Keratinocyte (primary cell): ENCODE measurements around the gene INAVA. TPM values are rescaled to one million over a fixed set of nuclear protein-coding genes. Genes with fewer than 3 reads are reported as not detected.

ENCODE experiments used
- DNase-seq: peaks from one replicate; pipeline ENCODE4 v3.0.0-alpha.2; 2011; ENCODE audit warnings: low read depth, missing footprints, low spot score
- FAIRE-seq: peaks from 2 replicates; lab custom pipeline; 2011; peaks lifted over from hg19 to GRCh38; lab: Jason Lieb, UNC
- H2AFZ ChIP-seq: 2 replicates; pipeline ENCODE4 v1.6.0; 2012; ENCODE audit warnings: low read length, control low read depth, inconsistent platforms; ENCODE audit not compliant: control insufficient read depth
- H3K27ac ChIP-seq: 2 replicates; pipeline ENCODE4 v1.5.1; 2011; ENCODE audit warnings: low read length; ENCODE audit not compliant: control insufficient read depth, insufficient read depth
- H3K27me3 ChIP-seq: 3 replicates; pipeline ENCODE4 v1.6.0; 2011; ENCODE audit warnings: low read length; ENCODE audit not compliant: control insufficient read depth, insufficient read depth; ENCODE audit errors: extremely low read depth
- H3K36me3 ChIP-seq, 2 experiments: 2 replicates in 1 of 2; 3 replicates in 1 of 2; pipeline ENCODE4 v1.5.1; 2011; ENCODE audit warnings: low read length in 2 of 2, mild to moderate bottlenecking in 1 of 2; ENCODE audit not compliant: control insufficient read depth in 2 of 2, insufficient read depth in 2 of 2; ENCODE audit errors: extremely low read depth in 1 of 2
- H3K4me1 ChIP-seq: 3 replicates; pipeline ENCODE4 v1.5.1; 2011; ENCODE audit warnings: low read length; ENCODE audit not compliant: control insufficient read depth, insufficient read depth; ENCODE audit errors: extremely low read depth
- H3K4me2 ChIP-seq: 3 replicates; pipeline ENCODE4 v1.6.0; 2011; ENCODE audit warnings: low read depth, low read length; ENCODE audit not compliant: control insufficient read depth, insufficient read depth; ENCODE audit errors: extremely low read depth
- H3K4me3 ChIP-seq, 3 experiments: fragments of 200-600 bp in 1 of 3; sonication (generic) in 1 of 3; 2 replicates in 2 of 3; 3 replicates in 1 of 3; pipeline ENCODE4 v1.5.1; 2011 to 2016; ENCODE audit warnings: low read length in 3 of 3, mild to moderate bottlenecking in 3 of 3, control low read depth in 2 of 3, inconsistent platforms in 1 of 3, low read depth in 1 of 3, mixed read lengths in 1 of 3, mixed run types in 1 of 3, moderate library complexity in 1 of 3; ENCODE audit not compliant: control insufficient read depth in 2 of 3, insufficient read depth in 2 of 3; ENCODE audit errors: extremely low read depth in 1 of 3
- H3K79me2 ChIP-seq: 2 replicates; pipeline ENCODE4 v1.6.0; 2012; ENCODE audit warnings: low read length; ENCODE audit not compliant: control insufficient read depth, insufficient read depth
- H3K9ac ChIP-seq: 3 replicates; pipeline ENCODE4 v1.6.0; 2011; ENCODE audit warnings: low read length; ENCODE audit not compliant: control insufficient read depth, insufficient read depth; ENCODE audit errors: extremely low read depth
- H3K9me1 ChIP-seq: 3 replicates; pipeline ENCODE4 v1.6.0; 2011; ENCODE audit warnings: low read length; ENCODE audit not compliant: control insufficient read depth, insufficient read depth; ENCODE audit errors: extremely low read depth
- H3K9me3 ChIP-seq: 2 replicates; pipeline ENCODE4 v1.5.1; 2012; ENCODE audit warnings: low read depth, low read length; ENCODE audit not compliant: control insufficient read depth
- H4K20me1 ChIP-seq: 3 replicates; pipeline ENCODE4 v1.6.0; 2011; ENCODE audit warnings: low read length; ENCODE audit not compliant: control insufficient read depth, insufficient read depth; ENCODE audit errors: extremely low read depth
- EZH2 ChIP-seq: IDR thresholded peaks from one replicate; pipeline ENCODE4 v1.6.1; 2012; ENCODE audit warnings: inconsistent platforms, mild to moderate bottlenecking, low read length, moderate library complexity
- dilution Hi-C: fragments of 300-500 bp; cut with MboI; formaldehyde crosslinking; loops from one replicate; pipeline ENCODE4 v1.7.0; 2020; ENCODE audit warnings: low sequenced_read_pairs; ENCODE audit not compliant: extremely low pct_ligation_motif_present
- polyA plus RNA-seq, 5 experiments: library from polyadenylated mRNA; depleted of rRNA in 3 of 5; stranded (reverse) in 3 of 5; stranded (forward) in 1 of 5; unstranded in 1 of 5; fragments of >200 nt; gene quantifications; 1 replicate in 1 of 5; 2 replicates in 3 of 5; 3 replicates in 1 of 5; pipeline versions ENCODE4 v1.2.1 to v1.2.3, GENCODE V29; 2011 to 2012; ENCODE audit warnings: missing spikeins in 2 of 5, low read depth in 1 of 5, low replicate concordance in 1 of 5
- TF ChIP-seq, protein P1 (sequence below), 3 experiments: IDR thresholded peaks in 1 of 3; conservative IDR thresholded peaks in 1 of 3; optimal IDR thresholded peaks in 1 of 3; 2 replicates in 2 of 3; 3 replicates in 1 of 3; pipeline versions ENCODE3 to v1.5.1; 2011; ENCODE audit warnings: low read length in 3 of 3, mild to moderate bottlenecking in 3 of 3, moderate library complexity in 2 of 3, control low read depth in 1 of 3, inconsistent platforms in 1 of 3; ENCODE audit not compliant: insufficient read depth in 2 of 3; ENCODE audit errors: extremely low read depth in 1 of 3

INAVA gene
- polyA plus RNA-seq, 1 donor (not counting 4 experiments of a cell fraction or from before 2014, with no cell fraction given), result 12.5 TPM

DNA sequence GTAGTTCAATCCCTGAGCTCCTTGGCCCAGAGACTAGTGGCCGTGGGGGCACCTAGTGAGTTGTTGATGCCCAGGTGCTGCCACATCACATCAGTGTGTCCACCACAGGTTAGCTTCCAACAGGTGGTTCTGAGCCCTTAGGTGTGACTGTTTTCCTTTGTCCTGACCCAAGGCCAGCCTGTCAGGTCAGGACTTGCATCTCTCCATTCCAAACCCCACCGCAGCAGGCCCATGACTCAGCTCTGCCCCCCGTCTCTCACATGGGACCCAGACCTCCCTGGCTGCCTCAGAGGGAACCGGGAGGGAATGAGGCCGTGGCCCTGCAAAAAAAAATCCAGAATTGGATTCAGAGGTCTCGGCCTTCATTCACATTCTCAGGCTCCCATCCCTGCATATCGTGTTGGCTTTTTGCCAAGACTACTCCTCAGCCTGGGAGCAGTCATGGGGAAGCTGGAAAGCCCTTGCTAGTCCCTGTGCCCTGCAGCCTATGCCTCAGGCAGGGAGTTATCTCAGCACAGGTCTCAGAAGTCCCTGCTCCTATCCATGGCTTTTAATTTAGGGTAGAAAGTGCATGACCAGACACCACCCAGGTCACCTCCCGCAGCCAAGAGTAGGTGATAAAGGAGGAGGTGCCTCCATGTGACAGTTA is 7.2 kb downstream of the INAVA start:
- dilution Hi-C loops, result no loop called here
- H3K79me2 ChIP-seq, result peaks cover 7% of the 10 kb centered on the region
- H3K9me3 ChIP-seq, result no peaks in the 10 kb centered on the region
- no peaks in the 10 kb centered on the region for H3K27me3 ChIP-seq
- no peak overlapping the region for H3K27ac ChIP-seq
- peaks cover 11% of the 10 kb centered on the region for H3K9me1 ChIP-seq
- FAIRE-seq (no peak), DNase-seq (peak; percentile 58)
- H2AFZ ChIP-seq, result no peak overlapping the region
- H3K9ac ChIP-seq, result no peak overlapping the region
- TF ChIP-seq, protein P1, sequence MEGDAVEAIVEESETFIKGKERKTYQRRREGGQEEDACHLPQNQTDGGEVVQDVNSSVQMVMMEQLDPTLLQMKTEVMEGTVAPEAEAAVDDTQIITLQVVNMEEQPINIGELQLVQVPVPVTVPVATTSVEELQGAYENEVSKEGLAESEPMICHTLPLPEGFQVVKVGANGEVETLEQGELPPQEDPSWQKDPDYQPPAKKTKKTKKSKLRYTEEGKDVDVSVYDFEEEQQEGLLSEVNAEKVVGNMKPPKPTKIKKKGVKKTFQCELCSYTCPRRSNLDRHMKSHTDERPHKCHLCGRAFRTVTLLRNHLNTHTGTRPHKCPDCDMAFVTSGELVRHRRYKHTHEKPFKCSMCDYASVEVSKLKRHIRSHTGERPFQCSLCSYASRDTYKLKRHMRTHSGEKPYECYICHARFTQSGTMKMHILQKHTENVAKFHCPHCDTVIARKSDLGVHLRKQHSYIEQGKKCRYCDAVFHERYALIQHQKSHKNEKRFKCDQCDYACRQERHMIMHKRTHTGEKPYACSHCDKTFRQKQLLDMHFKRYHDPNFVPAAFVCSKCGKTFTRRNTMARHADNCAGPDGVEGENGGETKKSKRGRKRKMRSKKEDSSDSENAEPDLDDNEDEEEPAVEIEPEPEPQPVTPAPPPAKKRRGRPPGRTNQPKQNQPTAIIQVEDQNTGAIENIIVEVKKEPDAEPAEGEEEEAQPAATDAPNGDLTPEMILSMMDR (optimal IDR thresholded peaks at IDR 0.05 in 1 of 3, IDR thresholded peaks at IDR 0.05 in 1 of 3, conservative IDR thresholded peaks at IDR 0.05 in 1 of 3; ENCODE audit: extremely low read depth in 1 of 3, insufficient read depth in 2 of 3, low read length in 3 of 3), result no peak
- no peak for TF ChIP-seq EZH2
- H4K20me1 ChIP-seq, result peaks cover 11% of the 10 kb centered on the region
- peaks cover 42 to 49% of the 10 kb centered on the region in 2 experiments for H3K36me3 ChIP-seq
- H3K4me1 ChIP-seq, result peaks cover 41% of the 10 kb centered on the region
- H3K4me2 ChIP-seq, result no peak overlapping the region
- H3K4me3 ChIP-seq, result no peak overlapping the region

DNA sequence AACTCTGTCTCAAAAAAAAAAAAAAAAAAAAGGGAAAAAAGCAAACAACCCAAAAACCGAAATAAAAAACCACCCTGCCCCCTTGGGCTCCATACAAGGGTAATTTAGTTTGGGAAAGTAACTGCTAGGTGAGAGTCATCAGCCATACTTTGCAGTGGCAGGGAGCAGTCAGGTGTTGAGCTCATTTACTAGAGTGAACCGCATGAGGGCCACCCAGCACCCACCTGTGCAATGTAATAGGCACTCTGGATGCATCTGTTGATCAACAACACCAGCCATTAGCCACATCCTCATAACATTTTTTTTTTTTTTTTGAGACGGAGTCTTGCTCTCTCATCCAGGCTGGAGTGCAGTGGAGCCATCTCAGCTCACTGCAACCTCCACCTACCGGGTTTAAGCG is 9.1 kb downstream of the INAVA start:
- H3K4me2 ChIP-seq, result no peak overlapping the region
- no peaks in the 10 kb centered on the region for H3K79me2 ChIP-seq
- no peak for TF ChIP-seq EZH2
- TF ChIP-seq, protein P1 (optimal IDR thresholded peaks at IDR 0.05 in 1 of 3, IDR thresholded peaks at IDR 0.05 in 1 of 3, conservative IDR thresholded peaks at IDR 0.05 in 1 of 3; ENCODE audit: extremely low read depth in 1 of 3, insufficient read depth in 2 of 3, low read length in 3 of 3), result no peak
- peaks cover 4% of the 10 kb centered on the region for H4K20me1 ChIP-seq
- dilution Hi-C loops, result no loop called here
- peaks cover 48 to 49% of the 10 kb centered on the region in 2 experiments for H3K36me3 ChIP-seq
- no peak overlapping the region for H3K4me3 ChIP-seq
- DNase-seq (no peak), FAIRE-seq (no peak)
- no peaks in the 10 kb centered on the region for H3K9me3 ChIP-seq
- no peaks in the 10 kb centered on the region for H3K27me3 ChIP-seq
- no peak overlapping the region for H3K27ac ChIP-seq
- H3K9me1 ChIP-seq, result peaks cover 16% of the 10 kb centered on the region
- no peak overlapping the region for H3K9ac ChIP-seq
- H2AFZ ChIP-seq, result no peak overlapping the region
- peaks cover 38% of the 10 kb centered on the region for H3K4me1 ChIP-seq
